ENCODE data around the gene CHRNG.

- TF ChIP-seq POLR2A (IDR thresholded peaks at IDR 0.05): no peak
- TF ChIP-seq CTCF (IDR thresholded peaks at IDR 0.05): no peak
These were observed 30.0 kb downstream of the CHRNG start for GRCh38 chr2:232569541-232569940.

All from uterus (tissue), 2 donors.